GM21367 (cell line): ENCODE results near the gene PRKN.

ENCODE experiments used
- ATAC-seq: cut with Tn5 transposase; IDR thresholded peaks from one replicate; pipeline ENCODE4 v1.9.1; 2021; ENCODE audit not compliant: unreplicated experiment

The PRKN gene

GRCh38 chr6:161590961-161591627 lies 1136.5 kb downstream of the PRKN start:
- ATAC-seq, result no peak

- ATAC-seq, result no peak
Observed at GRCh38 chr6:161586887-161587286, 1140.7 kb downstream of the PRKN start.

- ATAC-seq, result no peak
Observed at GRCh38 chr6:161584621-161585340, 1142.8 kb downstream of the PRKN start.

GRCh38 chr6:161584051-161584450 lies 1143.5 kb downstream of the PRKN start:
- no peak for ATAC-seq

- no peak for ATAC-seq
Observed at GRCh38 chr6:161583584-161583983, 1144.0 kb downstream of the PRKN start.

GRCh38 chr6:161578478-161578877 lies 1149.1 kb downstream of the PRKN start:
- no peak for ATAC-seq

- ATAC-seq, result no peak
Observed at GRCh38 chr6:161575523-161576254, 1151.9 kb downstream of the PRKN start.

GRCh38 chr6:161568885-161569456 lies 1158.6 kb downstream of the PRKN start:
- ATAC-seq, result no peak

GRCh38 chr6:161564952-161565351 lies 1162.6 kb downstream of the PRKN start:
- no peak for ATAC-seq

- ATAC-seq, result no peak
Observed at GRCh38 chr6:161561908-161562307, 1165.7 kb downstream of the PRKN start.

GRCh38 chr6:161557333-161558107 lies 1170.0 kb downstream of the PRKN start:
- no peak for ATAC-seq

GRCh38 chr6:161554883-161555282 lies 1172.7 kb downstream of the PRKN start:
- ATAC-seq, result no peak

GRCh38 chr6:161549977-161550655 lies 1177.5 kb downstream of the PRKN start:
- no peak for ATAC-seq

- ATAC-seq, result no peak
Observed at GRCh38 chr6:161548713-161549296, 1178.8 kb downstream of the PRKN start.

- ATAC-seq, result no peak
Observed at GRCh38 chr6:161547617-161548016, 1179.9 kb downstream of the PRKN start.

- ATAC-seq, result no peak
Observed at GRCh38 chr6:161546632-161547031, 1180.9 kb downstream of the PRKN start.

- ATAC-seq, result no peak
Observed at GRCh38 chr6:161545741-161546140, 1181.8 kb downstream of the PRKN start.

- no peak for ATAC-seq
Observed at GRCh38 chr6:161544801-161545480, 1182.6 kb downstream of the PRKN start.

- ATAC-seq, result no peak
Observed at GRCh38 chr6:161543684-161544309, 1183.8 kb downstream of the PRKN start.
